H9 (cell line): ENCODE results near the gene MTOR. TPM values are rescaled to one million over a fixed set of nuclear protein-coding genes. Genes with fewer than 3 reads are reported as not detected.
A peak's percentile ranks its signal among the peaks of the same experiment; 100 is the strongest.

Experiments
- DNase-seq: peaks from one replicate; pipeline ENCODE4 v3.0.0-alpha.2; 2017
- H2AFZ ChIP-seq: one replicate; pipeline ENCODE4 v1.6.1; 2013; ENCODE audit warnings: mild to moderate bottlenecking, low read length, control low read depth, moderate library complexity
- H2AK5ac ChIP-seq: 2 replicates; pipeline ENCODE4 v1.6.1; 2013; ENCODE audit warnings: low read length, control low read depth, mixed read lengths; ENCODE audit not compliant: insufficient read length
- H2BK120ac ChIP-seq: one replicate; pipeline ENCODE4 v1.6.1; 2013; ENCODE audit warnings: low read depth, mild to moderate bottlenecking, low read length, control low read depth, inconsistent platforms; ENCODE audit not compliant: poor library complexity, severe bottlenecking
- H2BK12ac ChIP-seq: 2 replicates; pipeline ENCODE4 v1.6.1; 2013; ENCODE audit warnings: low read length, control low read depth, mixed read lengths, low read depth; ENCODE audit not compliant: insufficient read length
- H2BK15ac ChIP-seq: 2 replicates; pipeline ENCODE4 v1.6.1; 2013; ENCODE audit warnings: low read depth, low read length, control low read depth
- H2BK20ac ChIP-seq: one replicate; pipeline ENCODE4 v1.6.1; 2013; ENCODE audit warnings: low read depth, mild to moderate bottlenecking, low read length, control low read depth, inconsistent platforms; ENCODE audit not compliant: poor library complexity, severe bottlenecking
- H2BK5ac ChIP-seq: 2 replicates; pipeline ENCODE4 v1.6.1; 2013; ENCODE audit warnings: low read length, control low read depth, mixed read lengths; ENCODE audit not compliant: insufficient read length
- H3K14ac ChIP-seq: 2 replicates; pipeline ENCODE4 v1.6.1; 2013; ENCODE audit warnings: low read length, control low read depth; ENCODE audit not compliant: insufficient read depth
- H3K18ac ChIP-seq: 2 replicates; pipeline ENCODE4 v1.6.1; 2013; ENCODE audit warnings: low read depth, mild to moderate bottlenecking, mixed read lengths, low read length, control low read depth; ENCODE audit not compliant: insufficient read length
- H3K23ac ChIP-seq: 2 replicates; pipeline ENCODE4 v1.6.1; 2013; ENCODE audit warnings: low read length, control low read depth, mixed read lengths, low read depth; ENCODE audit not compliant: insufficient read length
- H3K23me2 ChIP-seq: 2 replicates; pipeline ENCODE4 v1.6.1; 2013; ENCODE audit warnings: low read depth, mild to moderate bottlenecking, mixed read lengths, low read length, control low read depth; ENCODE audit not compliant: insufficient read length, poor library complexity, severe bottlenecking
- H3K27ac ChIP-seq: 2 replicates; pipeline ENCODE4 v1.5.1; 2013; ENCODE audit warnings: low read length, control low read depth, mixed read lengths, low read depth; ENCODE audit not compliant: insufficient read length
- H3K27me3 ChIP-seq: 2 replicates; pipeline ENCODE4 v1.6.1; 2013; ENCODE audit warnings: low read length, control low read depth, inconsistent platforms; ENCODE audit not compliant: insufficient read depth
- H3K4ac ChIP-seq: 2 replicates; pipeline ENCODE4 v1.6.1; 2013; ENCODE audit warnings: low read depth, mild to moderate bottlenecking, control low read depth, inconsistent platforms, low read length, moderate library complexity
- H3K4me1 ChIP-seq: 2 replicates; pipeline ENCODE4 v1.6.1; 2013; ENCODE audit warnings: low read length, control low read depth, inconsistent platforms; ENCODE audit not compliant: insufficient read depth
- H3K4me2 ChIP-seq: 2 replicates; pipeline ENCODE4 v1.6.1; 2013; ENCODE audit warnings: low read length, control low read depth, mixed read lengths; ENCODE audit not compliant: insufficient read length, insufficient read depth
- H3K56ac ChIP-seq: 2 replicates; pipeline ENCODE4 v1.6.1; 2013; ENCODE audit warnings: low read depth, mild to moderate bottlenecking, mixed read lengths, low read length, control low read depth; ENCODE audit not compliant: insufficient read length
- H3K79me1 ChIP-seq: 2 replicates; pipeline ENCODE4 v1.6.1; 2013; ENCODE audit warnings: low read depth, mild to moderate bottlenecking, moderate library complexity, low read length, control low read depth, inconsistent platforms; ENCODE audit not compliant: insufficient read depth, poor library complexity, severe bottlenecking
- H3K79me2 ChIP-seq: 2 replicates; pipeline ENCODE4 v1.6.1; 2013; ENCODE audit warnings: low read length, control low read depth, inconsistent platforms; ENCODE audit not compliant: insufficient read depth
- H3K9ac ChIP-seq: 2 replicates; pipeline ENCODE4 v1.6.1; 2013; ENCODE audit warnings: low read length, control low read depth, mixed read lengths; ENCODE audit not compliant: insufficient read length; ENCODE audit errors: extremely low read depth
- H3K9me3 ChIP-seq: one replicate; pipeline ENCODE4 v1.6.1; 2013; ENCODE audit warnings: low read depth, low read length, inconsistent platforms; ENCODE audit not compliant: control insufficient read depth
- H3T11ph ChIP-seq: one replicate; pipeline ENCODE4 v1.6.1; 2013; ENCODE audit warnings: mild to moderate bottlenecking, low read length, control low read depth, inconsistent platforms
- H4K20me1 ChIP-seq: one replicate; pipeline ENCODE4 v1.6.1; 2013; ENCODE audit not compliant: control insufficient read depth, insufficient read length, insufficient read depth
- H4K5ac ChIP-seq: 2 replicates; pipeline ENCODE4 v1.6.1; 2013; ENCODE audit warnings: low read depth, mild to moderate bottlenecking, mixed read lengths, low read length, control low read depth; ENCODE audit not compliant: insufficient read length
- H4K8ac ChIP-seq: replicated peaks from 2 replicates; pipeline ENCODE4 v1.6.1; 2013; ENCODE audit warnings: low read length, control low read depth, mixed read lengths, low read depth; ENCODE audit not compliant: insufficient read length
- H4K91ac ChIP-seq: 2 replicates; pipeline ENCODE4 v1.6.1; 2013; ENCODE audit warnings: low read depth, mild to moderate bottlenecking, moderate library complexity, mixed read lengths, low read length, control low read depth; ENCODE audit not compliant: insufficient read length
- H3K27ac Mint-ChIP-seq, 3 experiments: 2 replicates in 2 of 3; 3 replicates in 1 of 3; pipeline ENCODE4 v1.8.0; 2020 to 2021; ENCODE audit warnings: mixed read lengths in 3 of 3, mild to moderate bottlenecking in 1 of 3, moderate library complexity in 1 of 3
- H3K27me3 Mint-ChIP-seq: 2 replicates; pipeline ENCODE4 v1.8.0; 2021; ENCODE audit warnings: low read depth, mild to moderate bottlenecking, moderate library complexity, mixed read lengths
- H3K36me3 Mint-ChIP-seq, 3 experiments: 2 replicates in 2 of 3; 3 replicates in 1 of 3; pipeline ENCODE4 v1.8.0; 2020 to 2021; ENCODE audit warnings: low read depth in 3 of 3, mixed read lengths in 3 of 3; ENCODE audit not compliant: insufficient read depth in 1 of 3
- H3K4me1 Mint-ChIP-seq, 2 experiments: 2 replicates each; pipeline ENCODE4 v1.8.0; 2020; ENCODE audit warnings: mixed read lengths in 2 of 2
- H3K4me3 Mint-ChIP-seq, 2 experiments: 2 replicates in 1 of 2; 3 replicates in 1 of 2; pipeline ENCODE4 v1.8.0; 2020 to 2021; ENCODE audit warnings: mild to moderate bottlenecking in 2 of 2, mixed read lengths in 2 of 2, moderate library complexity in 1 of 2
- H3K9me3 Mint-ChIP-seq, 2 experiments: 2 replicates in 1 of 2; 3 replicates in 1 of 2; pipeline ENCODE4 v1.8.0; 2020; ENCODE audit warnings: mild to moderate bottlenecking in 2 of 2, mixed read lengths in 2 of 2, moderate library complexity in 1 of 2
- WGBS: extraction: QIAGEN DNeasy Blood & Tissue Kit; methylation state at CpG from one replicate; pipeline ENCODE4 v1.1.7; 2013; ENCODE audit warnings: missing lambda C conversion rate, low lambda C conversion rate, mixed read lengths; ENCODE audit not compliant: insufficient read length; ENCODE audit errors: extremely low coverage; 5-methylcytosine and 5-hydroxymethylcytosine counted together
- total RNA-seq: library from RNA; stranded (reverse); gene quantifications from 2 replicates; pipeline ENCODE4 v1.2.1, GENCODE V29; 2021
- TF ChIP-seq, protein P1 (sequence below): fragments of 200-600 bp; sonication (generic); conservative IDR thresholded peaks from 3 replicates; pipeline ENCODE4 v1.8.0; 2021; ENCODE audit warnings: antibody characterized with exemption, mild to moderate bottlenecking

The MTOR gene
- total RNA-seq, 1 experiment from 2014 or later, result 67.5 TPM

DNA sequence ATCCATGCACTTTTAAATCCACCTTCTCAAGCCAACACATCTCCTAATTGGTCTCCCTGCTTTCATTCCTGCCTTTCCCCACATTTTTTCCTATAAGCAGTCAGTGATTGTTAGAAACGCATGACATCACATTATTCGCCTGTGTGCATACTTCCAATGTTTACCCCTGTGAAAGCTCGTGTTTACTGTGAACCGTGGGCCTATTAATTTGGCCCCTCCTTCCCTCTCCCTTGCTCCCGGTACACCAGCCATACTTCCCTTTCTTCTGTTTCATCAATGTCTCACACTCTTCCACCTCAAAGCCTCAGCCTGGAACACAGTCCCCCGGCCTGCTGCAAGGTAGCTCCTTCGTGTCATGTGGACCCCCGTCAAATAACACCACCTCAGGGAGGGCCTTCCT lies 9.1 kb downstream of the MTOR start:
- H3K4me3 Mint-ChIP-seq, result no peak overlapping the region
- no peak for DNase-seq
- TF ChIP-seq, protein P1, sequence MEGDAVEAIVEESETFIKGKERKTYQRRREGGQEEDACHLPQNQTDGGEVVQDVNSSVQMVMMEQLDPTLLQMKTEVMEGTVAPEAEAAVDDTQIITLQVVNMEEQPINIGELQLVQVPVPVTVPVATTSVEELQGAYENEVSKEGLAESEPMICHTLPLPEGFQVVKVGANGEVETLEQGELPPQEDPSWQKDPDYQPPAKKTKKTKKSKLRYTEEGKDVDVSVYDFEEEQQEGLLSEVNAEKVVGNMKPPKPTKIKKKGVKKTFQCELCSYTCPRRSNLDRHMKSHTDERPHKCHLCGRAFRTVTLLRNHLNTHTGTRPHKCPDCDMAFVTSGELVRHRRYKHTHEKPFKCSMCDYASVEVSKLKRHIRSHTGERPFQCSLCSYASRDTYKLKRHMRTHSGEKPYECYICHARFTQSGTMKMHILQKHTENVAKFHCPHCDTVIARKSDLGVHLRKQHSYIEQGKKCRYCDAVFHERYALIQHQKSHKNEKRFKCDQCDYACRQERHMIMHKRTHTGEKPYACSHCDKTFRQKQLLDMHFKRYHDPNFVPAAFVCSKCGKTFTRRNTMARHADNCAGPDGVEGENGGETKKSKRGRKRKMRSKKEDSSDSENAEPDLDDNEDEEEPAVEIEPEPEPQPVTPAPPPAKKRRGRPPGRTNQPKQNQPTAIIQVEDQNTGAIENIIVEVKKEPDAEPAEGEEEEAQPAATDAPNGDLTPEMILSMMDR, result no peak
- no peak overlapping the region for H3T11ph ChIP-seq
- no peak overlapping the region for H3K9ac ChIP-seq
- no peak overlapping the region for H3K23ac ChIP-seq
- no peak overlapping the region for H2BK12ac ChIP-seq
- no peak overlapping the region for H4K91ac ChIP-seq
- no peak overlapping the region for H2BK20ac ChIP-seq
- H3K27me3 Mint-ChIP-seq, result no peaks in the 10 kb centered on the region
- H3K4me2 ChIP-seq, result no peak overlapping the region
- no peaks in the 10 kb centered on the region for H3K27me3 ChIP-seq
- no peak overlapping the region for H2BK5ac ChIP-seq
- peak overlapping the region in 1 of 3 experiments; percentile 45; a peak in 1 of 7 replicates for H3K27ac Mint-ChIP-seq
- H3K4me1 ChIP-seq, result no peaks in the 10 kb centered on the region
- no peak overlapping the region for H4K5ac ChIP-seq
- no peaks in the 10 kb centered on the region for H3K79me2 ChIP-seq
- no peak overlapping the region for H3K14ac ChIP-seq
- no peaks in the 10 kb centered on the region for H3K79me1 ChIP-seq
- H2BK120ac ChIP-seq, result no peak overlapping the region
- H3K56ac ChIP-seq, result no peak overlapping the region
- no peaks in the 10 kb centered on the region for H4K20me1 ChIP-seq
- no peak overlapping the region for H2AK5ac ChIP-seq
- H2AFZ ChIP-seq, result no peak overlapping the region
- no peaks in the 10 kb centered on the region for H3K23me2 ChIP-seq
- no peak overlapping the region for H4K8ac ChIP-seq
- no CpG with 5 or more reads among the region's 8 CpGs for WGBS
- no peak overlapping the region for H2BK15ac ChIP-seq
- no peaks in the 10 kb centered on the region for H3K9me3 ChIP-seq
- peaks cover 0 to 2% of the 10 kb centered on the region in 2 experiments; a peak in 1 of 4 replicates for H3K4me1 Mint-ChIP-seq
- no peak overlapping the region for H3K27ac ChIP-seq
- H3K36me3 Mint-ChIP-seq, result peaks cover 55 to 84% (median 68%) of the 10 kb centered on the region in 3 experiments
- H3K9me3 Mint-ChIP-seq, result peaks cover 6 to 7% of the 10 kb centered on the region in 2 experiments; a peak in 4 of 5 replicates
- no peak overlapping the region for H3K4ac ChIP-seq
- no peak overlapping the region for H3K18ac ChIP-seq
